Loucy (cell line): Measurements from ENCODE around the gene ASF1B.
"Not testable (repeated sequence)": the region's sequence is repeated elsewhere in the genome, so short reads cannot be mapped to it uniquely, and the experiment has no call there.

Experiments used
- H2AFZ ChIP-seq: fragments of 200-600 bp; sonication (generic); 2 replicates; pipeline ENCODE4 v1.6.0; 2016; ENCODE audit warnings: antibody characterized with exemption, mild to moderate bottlenecking, low read length, moderate library complexity
- H3F3A ChIP-seq: fragments of 200-600 bp; 2 replicates; pipeline ENCODE4 v1.6.0; 2016; ENCODE audit warnings: antibody characterized with exemption, low read depth, mild to moderate bottlenecking
- H3K27me3 ChIP-seq: fragments of 200-600 bp; sonication (generic); 2 replicates; pipeline ENCODE4 v1.6.1; 2014; ENCODE audit warnings: low read length, mild to moderate bottlenecking; ENCODE audit not compliant: insufficient read depth, poor library complexity, severe bottlenecking
- H3K36me3 ChIP-seq: fragments of 200-600 bp; sonication (generic); 2 replicates; pipeline ENCODE4 v1.6.1; 2016; ENCODE audit warnings: low read length; ENCODE audit not compliant: insufficient read depth
- H3K4me1 ChIP-seq: fragments of 200-600 bp; sonication (generic); 2 replicates; pipeline ENCODE4 v1.5.1; 2014; ENCODE audit warnings: low read length, mild to moderate bottlenecking; ENCODE audit not compliant: insufficient read depth, poor library complexity, severe bottlenecking
- H3K4me2 ChIP-seq: fragments of 200-600 bp; sonication (generic); 2 replicates; pipeline ENCODE4 v1.6.0; 2014; ENCODE audit warnings: antibody characterized with exemption, low read length, low read depth, mild to moderate bottlenecking; ENCODE audit not compliant: poor library complexity, severe bottlenecking
- H3K4me3 ChIP-seq: fragments of 200-600 bp; sonication (generic); 2 replicates; pipeline ENCODE4 v1.5.1; 2014; ENCODE audit warnings: low read length, mild to moderate bottlenecking, mixed read lengths; ENCODE audit not compliant: poor library complexity, severe bottlenecking
- H3K79me2 ChIP-seq: fragments of 200-600 bp; sonication (generic); 2 replicates; pipeline ENCODE4 v1.6.1; 2014; ENCODE audit warnings: low read length; ENCODE audit not compliant: insufficient read depth
- H3K9ac ChIP-seq: fragments of 200-600 bp; sonication (generic); 2 replicates; pipeline ENCODE4 v1.6.0; 2014; ENCODE audit warnings: mild to moderate bottlenecking, low read depth, low read length, moderate library complexity; ENCODE audit not compliant: poor library complexity, severe bottlenecking
- H3K9me2 ChIP-seq: fragments of 200-600 bp; sonication (generic); replicated peaks from 2 replicates; pipeline ENCODE4 v1.6.1; 2016; ENCODE audit warnings: low read depth, low read length, mixed read lengths
- H3K9me3 ChIP-seq: fragments of 200-600 bp; sonication (generic); 2 replicates; pipeline ENCODE4 v1.6.1; 2014; ENCODE audit warnings: mild to moderate bottlenecking, antibody characterized with exemption, low read length, low read depth; ENCODE audit not compliant: insufficient read depth
- H4K20me1 ChIP-seq: fragments of 200-600 bp; sonication (generic); 2 replicates; pipeline ENCODE4 v1.6.0; 2014; ENCODE audit warnings: antibody characterized with exemption, low read length, mild to moderate bottlenecking; ENCODE audit not compliant: insufficient read depth, poor library complexity, severe bottlenecking
- CTCF ChIP-seq: fragments of 200-600 bp; sonication (generic); conservative IDR thresholded peaks from 2 replicates; pipeline ENCODE4 v1.5.1; 2014; ENCODE audit warnings: mild to moderate bottlenecking, antibody characterized with exemption, low read length
- EZH2phosphoT487 ChIP-seq: fragments of 200-600 bp; IDR thresholded peaks from 2 replicates; pipeline ENCODE4 v1.6.1; 2018; ENCODE audit warnings: antibody characterized with exemption, mild to moderate bottlenecking, moderate library complexity, borderline replicate concordance

The ASF1B gene

GRCh38 chr19:14183741-14184350 is 47.5 kb upstream of the ASF1B start:
- Histone ChIP-seq H3K4me1 (no peaks in the 10 kb centered on the region), H2AFZ (no peak overlapping the region), H3K4me2 (no peak overlapping the region), H3K9ac (no peak overlapping the region), H3K9me3 (no peaks in the 10 kb centered on the region), H3K9me2 (no peaks in the 10 kb centered on the region), H3K4me3 (no peak overlapping the region), H3K79me2 (peaks cover 3% of the 10 kb centered on the region; the same call in 1 of the 2 replicates), H3K27me3 (no peaks in the 10 kb centered on the region), H3F3A (no peaks in the 10 kb centered on the region), H4K20me1 (no peaks in the 10 kb centered on the region), H3K36me3 (no peaks in the 10 kb centered on the region)
- no peak for TF ChIP-seq EZH2phosphoT487
- no peak for TF ChIP-seq CTCF

DNA sequence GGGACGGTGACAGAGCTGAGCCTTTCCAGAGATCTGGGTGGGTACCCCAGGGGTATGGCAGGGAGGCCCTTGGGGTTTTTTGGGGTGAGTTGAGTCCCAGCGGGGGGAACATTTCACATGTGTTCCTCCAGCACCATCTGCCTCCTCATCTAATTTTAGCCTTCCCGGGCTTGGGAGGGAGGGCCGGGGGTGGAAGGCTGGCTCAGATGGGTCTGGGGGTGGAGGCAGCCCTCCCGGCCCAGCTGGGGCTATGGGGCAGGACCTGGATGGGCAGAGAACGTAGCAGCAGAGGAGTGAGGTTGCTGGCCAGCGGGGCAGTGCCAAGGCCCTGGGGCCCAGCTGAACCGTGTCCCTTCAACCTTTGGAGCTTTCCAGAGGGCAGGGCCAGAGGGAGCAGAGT is 46.1 kb upstream of the ASF1B start:
- Histone ChIP-seq H3K9me3 (no peaks in the 10 kb centered on the region), H3K9ac (no peak overlapping the region), H3K36me3 (peaks cover 6% of the 10 kb centered on the region; the same call in 1 of the 2 replicates), H3K4me3 (no peak overlapping the region), H2AFZ (no peak overlapping the region), H4K20me1 (no peaks in the 10 kb centered on the region), H3F3A (no peaks in the 10 kb centered on the region), H3K79me2 (peaks cover 2% of the 10 kb centered on the region; the same call in 1 of the 2 replicates), H3K27me3 (no peaks in the 10 kb centered on the region), H3K4me2 (no peak overlapping the region), H3K9me2 (no peaks in the 10 kb centered on the region), H3K4me1 (no peaks in the 10 kb centered on the region)
- no peak for TF ChIP-seq EZH2phosphoT487
- no peak for TF ChIP-seq CTCF

DNA sequence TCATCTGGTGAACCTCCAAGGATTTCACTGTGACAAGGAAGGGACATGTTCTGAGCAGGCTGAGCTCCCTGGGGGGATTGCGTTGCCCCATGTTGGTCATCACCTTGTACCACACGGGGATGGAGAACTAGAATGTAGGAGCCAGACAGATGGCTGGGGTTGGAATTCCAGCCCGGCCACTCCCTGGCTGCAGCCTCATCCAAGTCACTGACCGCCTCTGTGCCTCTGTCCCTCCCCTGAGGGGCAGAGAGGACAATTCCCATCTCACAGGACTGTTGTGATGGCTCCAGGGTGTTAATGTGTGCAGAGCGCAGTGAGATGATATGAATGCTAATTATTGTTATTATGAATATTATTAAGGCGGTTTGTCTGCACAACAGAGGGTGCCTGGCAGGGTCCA is 45.5 kb upstream of the ASF1B start:
- Histone ChIP-seq H3K27me3 (no peaks in the 10 kb centered on the region), H3K79me2 (no peaks in the 10 kb centered on the region; the same call in 1 of the 2 replicates), H3K4me1 (no peaks in the 10 kb centered on the region), H3K9me3 (no peaks in the 10 kb centered on the region), H3K9me2 (no peaks in the 10 kb centered on the region), H3K9ac (no peak overlapping the region), H2AFZ (no peak overlapping the region), H3K4me2 (no peak overlapping the region), H3K36me3 (peaks cover 12% of the 10 kb centered on the region; the same call in 1 of the 2 replicates), H3F3A (no peaks in the 10 kb centered on the region), H4K20me1 (no peaks in the 10 kb centered on the region), H3K4me3 (no peak overlapping the region)
- TF ChIP-seq EZH2phosphoT487 (no peak), CTCF (no peak)

DNA sequence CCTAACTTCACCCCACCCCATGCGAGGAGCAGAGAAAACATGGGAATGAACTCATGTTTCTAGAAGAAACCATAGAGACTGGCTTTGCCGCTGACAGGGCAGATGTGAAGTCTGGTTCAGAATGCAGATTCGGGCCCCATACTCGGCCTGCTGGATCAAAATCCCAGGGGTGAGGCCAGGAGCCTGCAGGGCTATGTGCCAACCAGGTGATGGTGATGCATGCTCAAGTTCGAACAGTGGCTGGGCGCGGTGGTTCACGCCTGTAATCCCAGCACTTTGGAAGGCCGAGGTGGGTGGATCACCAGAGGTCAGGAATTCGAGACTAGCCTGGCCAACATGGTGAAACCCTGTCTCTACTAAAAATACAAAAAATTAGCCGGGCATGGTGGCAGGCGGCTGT is 44.8 kb upstream of the ASF1B start:
- H4K20me1 ChIP-seq, H3K27me3 ChIP-seq, H3K4me1 ChIP-seq, H3K9me2 ChIP-seq, H3K9ac ChIP-seq, H2AFZ ChIP-seq, H3K4me3 ChIP-seq, H3F3A ChIP-seq, H3K79me2 ChIP-seq, H3K4me2 ChIP-seq, H3K9me3 ChIP-seq: not testable (repeated sequence)
- peaks cover 15% of the 10 kb centered on the region; the same call in 1 of the 2 replicates for H3K36me3 ChIP-seq
